ENCODE measurements around the gene ARHGAP20. TPM values are rescaled to one million over a fixed set of nuclear protein-coding genes. Genes with fewer than 3 reads are reported as not detected.

ARHGAP20 gene
- total RNA-seq, 4 donors from 2014 or later = 9.0 to 20.3 (median 11.7) TPM

- no peak for DNase-seq
- intact Hi-C loops (cut with DNase I; ENCODE audit: low total_unique reads) = no loop called here
- no peak overlapping the region for H3K27ac ChIP-seq
- no peaks in the 10 kb centered on the region for H3K9me3 ChIP-seq
- H3K4me1 ChIP-seq = no peaks in the 10 kb centered on the region
- H3K4me3 ChIP-seq = no peak overlapping the region
- H3K27me3 ChIP-seq = no peaks in the 10 kb centered on the region
- TF ChIP-seq, protein P1, sequence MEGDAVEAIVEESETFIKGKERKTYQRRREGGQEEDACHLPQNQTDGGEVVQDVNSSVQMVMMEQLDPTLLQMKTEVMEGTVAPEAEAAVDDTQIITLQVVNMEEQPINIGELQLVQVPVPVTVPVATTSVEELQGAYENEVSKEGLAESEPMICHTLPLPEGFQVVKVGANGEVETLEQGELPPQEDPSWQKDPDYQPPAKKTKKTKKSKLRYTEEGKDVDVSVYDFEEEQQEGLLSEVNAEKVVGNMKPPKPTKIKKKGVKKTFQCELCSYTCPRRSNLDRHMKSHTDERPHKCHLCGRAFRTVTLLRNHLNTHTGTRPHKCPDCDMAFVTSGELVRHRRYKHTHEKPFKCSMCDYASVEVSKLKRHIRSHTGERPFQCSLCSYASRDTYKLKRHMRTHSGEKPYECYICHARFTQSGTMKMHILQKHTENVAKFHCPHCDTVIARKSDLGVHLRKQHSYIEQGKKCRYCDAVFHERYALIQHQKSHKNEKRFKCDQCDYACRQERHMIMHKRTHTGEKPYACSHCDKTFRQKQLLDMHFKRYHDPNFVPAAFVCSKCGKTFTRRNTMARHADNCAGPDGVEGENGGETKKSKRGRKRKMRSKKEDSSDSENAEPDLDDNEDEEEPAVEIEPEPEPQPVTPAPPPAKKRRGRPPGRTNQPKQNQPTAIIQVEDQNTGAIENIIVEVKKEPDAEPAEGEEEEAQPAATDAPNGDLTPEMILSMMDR (IDR thresholded peaks at IDR 0.05) = no peak
- no peak for TF ChIP-seq POLR2A (IDR thresholded peaks at IDR 0.05)
- H3K36me3 ChIP-seq = no peaks in the 10 kb centered on the region
These were observed 146.6 kb downstream of the ARHGAP20 start for GRCh38 chr11:110565357-110566336.

DNA sequence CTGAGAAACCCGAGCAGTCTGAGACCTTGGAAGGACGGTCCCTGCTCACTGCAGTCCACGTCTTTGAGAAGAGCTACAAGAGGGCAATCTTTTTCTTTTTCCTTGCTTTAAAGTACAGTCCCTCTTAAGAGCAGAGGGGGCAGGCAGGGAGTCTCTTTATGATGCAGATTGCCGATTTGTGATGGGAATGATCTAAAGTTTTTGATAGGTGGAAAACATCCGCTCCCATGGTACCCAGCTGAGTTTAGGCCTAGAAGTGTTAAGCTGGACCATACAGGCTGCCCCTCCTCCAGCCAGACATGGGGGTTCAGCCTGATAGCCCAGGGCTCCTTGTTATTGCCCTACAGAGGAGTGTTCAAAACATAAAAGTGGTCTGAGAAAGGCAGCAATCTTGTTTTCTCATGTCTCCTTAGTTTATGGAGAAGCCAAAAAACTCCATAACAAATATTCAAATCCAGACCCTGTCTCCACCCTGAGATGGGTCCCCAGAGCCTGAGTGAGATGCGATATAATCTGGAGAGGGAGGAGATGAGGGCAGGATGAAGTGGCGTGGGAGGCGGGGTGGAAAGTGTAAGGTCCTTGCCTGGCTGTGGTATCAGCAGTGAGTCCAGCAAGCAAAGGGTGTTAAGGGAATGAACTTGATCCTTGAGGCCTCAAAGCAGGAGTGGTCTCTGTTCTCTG lies 147.4 kb downstream of the ARHGAP20 start:
- intact Hi-C loops (cut with DNase I; ENCODE audit: low total_unique reads) = no loop called here

DNA sequence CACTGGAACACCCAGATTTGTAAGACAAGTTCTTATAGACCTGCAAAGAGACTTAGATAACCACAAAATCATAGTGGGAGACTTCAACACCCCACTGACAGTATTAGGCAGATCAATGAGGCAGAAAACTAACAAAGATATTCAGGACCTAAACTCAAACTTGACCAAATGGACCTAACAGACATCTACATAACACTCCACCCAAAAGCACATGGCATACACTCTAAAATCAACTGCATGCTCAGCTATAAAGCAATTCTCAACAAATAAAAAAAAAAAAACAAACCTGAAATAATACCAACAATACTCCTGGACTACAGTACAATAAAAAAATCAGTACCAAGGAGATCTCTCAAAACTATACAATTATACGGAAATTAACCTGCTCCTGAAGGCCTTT lies 167.5 kb downstream of the ARHGAP20 start:
- intact Hi-C loops (cut with DNase I; ENCODE audit: low total_unique reads) = no loop called here
- no peak for TF ChIP-seq POLR2A (IDR thresholded peaks at IDR 0.05)
- TF ChIP-seq, protein P1 (IDR thresholded peaks at IDR 0.05) = no peak
- H3K36me3 ChIP-seq = no peaks in the 10 kb centered on the region

More for the DNA sequence above, 147.4 kb downstream of the ARHGAP20 start:
- Histone ChIP-seq H3K4me3 (no peak overlapping the region), H3K9me3 (no peaks in the 10 kb centered on the region), H3K27me3 (no peaks in the 10 kb centered on the region), H3K36me3 (no peaks in the 10 kb centered on the region), H3K27ac (no peak overlapping the region), H3K4me1 (no peaks in the 10 kb centered on the region)
- TF ChIP-seq, protein P1 (IDR thresholded peaks at IDR 0.05) = no peak
- no peak for TF ChIP-seq POLR2A (IDR thresholded peaks at IDR 0.05)
- no peak for DNase-seq

DNA sequence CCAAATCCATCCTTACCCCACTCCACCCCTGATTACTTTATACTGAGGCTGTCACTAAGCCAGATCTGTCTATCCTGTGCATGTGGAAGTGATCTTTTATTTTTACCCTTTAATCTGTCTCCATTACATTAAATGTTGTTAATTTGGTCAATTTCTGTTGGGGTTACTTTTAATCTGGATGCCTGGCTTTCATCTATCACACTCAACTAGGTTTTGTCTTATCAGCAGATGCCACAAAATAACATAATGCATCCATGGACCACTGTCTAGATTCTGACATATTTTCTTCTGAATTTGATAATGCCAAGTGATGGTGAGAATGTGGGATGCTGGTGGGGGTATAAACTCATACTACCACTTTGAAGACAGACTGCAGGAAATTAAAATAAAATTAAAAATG lies 174.1 kb downstream of the ARHGAP20 start:
- H3K27ac ChIP-seq = no peak overlapping the region
- intact Hi-C loops (cut with DNase I; ENCODE audit: low total_unique reads) = no loop called here
- H3K4me1 ChIP-seq = no peaks in the 10 kb centered on the region
- TF ChIP-seq POLR2A (IDR thresholded peaks at IDR 0.05) = no peak
- TF ChIP-seq, protein P1 (IDR thresholded peaks at IDR 0.05) = no peak
- DNase-seq = no peak
- H3K27me3 ChIP-seq = no peaks in the 10 kb centered on the region
- H3K9me3 ChIP-seq = no peaks in the 10 kb centered on the region
- H3K4me3 ChIP-seq = no peak overlapping the region
- H3K36me3 ChIP-seq = no peaks in the 10 kb centered on the region

More for the DNA sequence above, 167.5 kb downstream of the ARHGAP20 start:
- no peaks in the 10 kb centered on the region for H3K4me1 ChIP-seq
- no peak overlapping the region for H3K27ac ChIP-seq
- H3K9me3 ChIP-seq = no peaks in the 10 kb centered on the region
- no peak overlapping the region for H3K4me3 ChIP-seq
- H3K27me3 ChIP-seq = no peaks in the 10 kb centered on the region
- no peak for DNase-seq

Measured in uterus (tissue), 4 donors.